Stimulated activated CD4-positive, alpha-beta T cell treated with anti-CD3 and anti-CD28 coated beads, Interleukin-15, amount 100 ng/mL, for 1 hour (primary cell): ENCODE results near the gene DNAH3.

Experiments used
- DNase-seq, 2 donors: peaks; one replicate each; pipeline ENCODE4 v3.0.0-alpha.2; 2020; ENCODE audit warnings: low read depth in 1 of 2, low spot score in 1 of 2

The DNAH3 gene

GRCh38 chr16:20887207-20887606 is 263.4 kb downstream of the DNAH3 start:
- no peak for DNase-seq

- no peak for DNase-seq
These were observed 264.3 kb downstream of the DNAH3 start for GRCh38 chr16:20886320-20886719.

- no peak for DNase-seq
These were observed 266.4 kb downstream of the DNAH3 start for GRCh38 chr16:20884240-20884556.

- no peak for DNase-seq
These were observed 266.9 kb downstream of the DNAH3 start for GRCh38 chr16:20883554-20884239.
